HUDEP-2 (cell line): ENCODE data around the gene MARCHF5.
A peak's percentile ranks its signal among the peaks of the same experiment; 100 is the strongest.
"Not testable (repeated sequence)": the region's sequence is repeated elsewhere in the genome, so short reads cannot be mapped to it uniquely, and the experiment has no call there.

Experiments used
- DNase-seq, 76 experiments: peaks; one replicate each; lab custom pipeline; 2025; ENCODE audit not compliant: unreplicated experiment in 76 of 76; lab: John Stamatoyannopoulos, UW

MARCHF5 gene

DNA sequence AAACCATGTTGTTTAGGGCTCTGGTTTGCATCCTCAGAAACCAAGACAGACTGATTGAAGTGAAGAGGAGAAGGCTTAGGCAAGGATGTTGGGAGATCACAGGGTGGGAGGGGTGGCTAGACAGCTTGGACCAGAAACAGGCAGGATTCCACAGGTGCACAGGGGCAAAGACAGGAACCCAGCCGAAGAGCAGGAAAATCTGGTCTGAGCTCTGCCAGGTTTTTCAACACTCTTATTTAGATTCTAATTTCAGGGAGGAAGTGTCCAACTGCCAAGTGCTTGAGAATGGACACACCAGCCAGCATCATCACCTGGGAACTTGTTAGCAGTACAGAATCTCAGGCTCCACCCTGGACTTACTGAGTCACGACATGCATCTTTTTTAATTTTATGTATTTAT lies 93.8 kb downstream of the MARCHF5 start:
- DNase-seq: no peak

DNA sequence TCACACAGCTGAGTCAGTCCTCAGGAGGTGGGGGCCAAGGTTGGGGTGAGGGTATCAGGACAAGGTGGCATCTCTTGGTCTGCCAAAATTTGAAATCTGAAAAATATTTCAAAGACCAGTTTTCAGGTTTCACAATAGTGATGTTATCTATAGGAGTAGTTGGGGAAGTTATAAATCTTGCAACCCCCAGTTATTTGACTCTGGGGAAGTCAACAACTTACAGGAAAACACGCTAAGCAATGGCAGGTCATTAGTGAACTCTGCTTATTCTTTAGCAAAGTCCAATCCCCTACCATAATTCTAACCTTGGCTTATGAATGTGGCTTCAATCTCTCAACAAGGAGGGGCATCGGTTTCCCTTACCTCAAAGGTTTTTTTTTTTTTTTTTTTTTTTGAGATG lies 94.9 kb downstream of the MARCHF5 start:
- DNase-seq: no peak

DNA sequence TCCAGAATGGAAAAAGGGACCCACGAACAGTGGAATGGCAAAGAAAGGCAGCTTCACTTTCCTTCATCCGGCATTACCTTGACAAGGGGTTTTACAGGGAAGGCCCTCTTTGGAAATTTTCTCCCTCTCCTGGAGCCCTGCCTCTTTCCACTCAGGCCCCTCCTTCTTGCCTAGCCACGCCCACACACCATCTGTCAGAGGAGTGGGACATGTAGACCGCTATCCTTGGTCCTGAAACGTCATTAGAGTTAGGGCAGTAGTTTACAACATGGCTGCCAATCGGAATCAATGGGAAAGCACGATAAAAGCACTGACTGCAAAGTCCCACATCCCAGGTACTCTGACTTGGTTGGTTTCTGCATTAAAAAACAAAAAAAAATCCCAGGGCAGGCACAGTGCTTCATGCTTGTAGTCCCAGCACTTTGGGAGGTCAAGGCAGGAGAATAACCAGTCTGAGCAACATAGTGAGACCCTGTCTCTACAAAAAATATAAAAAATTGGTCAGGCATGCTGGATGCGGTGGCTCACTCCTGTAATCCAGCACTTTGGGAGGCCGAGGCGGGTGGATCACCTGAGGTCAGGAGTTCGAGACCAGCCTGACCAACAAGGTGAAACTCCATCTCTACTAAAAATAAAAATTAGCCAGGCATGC lies 96.4 kb downstream of the MARCHF5 start:
- peak in 33 of 76 experiments; percentile 4 to 44 (median 27) for DNase-seq

DNA sequence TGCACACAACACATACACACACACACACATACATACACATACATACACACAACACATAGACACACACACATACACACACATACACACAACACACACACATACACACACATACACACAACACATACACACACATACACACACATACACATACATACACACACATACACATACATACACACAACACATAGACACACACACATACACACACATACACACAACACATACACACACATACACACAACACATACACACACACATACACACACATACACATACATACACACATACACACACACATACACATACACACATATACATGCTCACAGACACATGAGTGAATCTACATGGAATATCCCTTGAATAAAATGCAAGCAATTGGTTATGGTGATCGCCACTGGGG lies 102.2 kb downstream of the MARCHF5 start:
- not testable (repeated sequence) for DNase-seq

DNA sequence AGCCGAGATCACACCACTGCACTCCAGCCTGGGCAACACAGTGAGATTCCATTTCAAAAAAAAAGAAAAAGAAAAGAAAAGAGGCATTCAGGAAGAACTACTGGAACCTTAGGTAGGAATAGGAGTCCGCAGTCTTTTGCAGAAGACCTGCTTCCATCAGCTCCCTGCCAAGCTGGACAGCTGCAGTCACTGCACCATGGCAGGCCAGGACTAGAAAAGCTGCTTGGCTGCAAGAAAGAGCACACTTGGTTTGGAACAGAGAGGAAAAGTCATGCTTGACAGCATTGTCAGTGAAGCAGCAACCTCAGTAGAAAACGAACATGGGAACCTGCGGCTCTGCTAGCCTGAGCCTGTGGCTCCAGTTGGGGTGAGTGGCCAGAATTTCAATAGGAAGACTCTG lies 104.3 kb downstream of the MARCHF5 start:
- DNase-seq: no peak

DNA sequence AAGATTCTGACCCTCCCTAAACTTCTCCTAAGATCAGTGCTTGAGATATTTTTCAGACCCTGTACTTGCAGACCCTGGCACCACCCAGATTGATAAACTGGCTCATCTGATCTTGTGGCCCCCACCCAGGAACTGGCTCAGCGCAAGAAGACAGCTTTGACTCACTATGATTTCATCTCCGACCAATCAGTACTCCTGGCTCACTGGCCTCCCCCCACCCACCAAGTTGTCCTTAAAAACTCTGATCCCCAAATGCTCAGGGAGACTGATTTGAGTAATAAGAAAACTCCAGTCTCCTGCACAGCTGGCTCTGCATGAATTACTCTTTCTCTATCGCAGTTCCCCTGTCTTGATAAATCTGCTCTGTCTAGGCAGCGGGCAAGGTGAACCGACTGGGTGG lies 111.3 kb downstream of the MARCHF5 start:
- peak in 27 of 76 experiments; percentile 6 to 71 (median 22) for DNase-seq
